IPS DF 6.9 (cell line): ENCODE measurements around the gene FMR1NB.

Experiments
- DNase-seq: peaks from one replicate; pipeline ENCODE4 v3.0.0-alpha.2; 2013; ENCODE audit warnings: low read depth, low spot score
- H3K27ac ChIP-seq: one replicate; pipeline ENCODE4 v1.5.1; 2013; ENCODE audit warnings: low read length, control low read depth
- H3K27me3 ChIP-seq: 2 replicates; pipeline ENCODE4 v1.6.1; 2013; ENCODE audit warnings: mild to moderate bottlenecking, low read length; ENCODE audit not compliant: control insufficient read depth, insufficient read depth
- H3K36me3 ChIP-seq: 2 replicates; pipeline ENCODE4 v1.6.1; 2013; ENCODE audit warnings: low read length; ENCODE audit not compliant: control insufficient read depth, insufficient read depth
- H3K4me1 ChIP-seq: 2 replicates; pipeline ENCODE4 v1.6.1; 2013; ENCODE audit warnings: low read length; ENCODE audit not compliant: control insufficient read depth, insufficient read depth
- H3K4me3 ChIP-seq: 2 replicates; pipeline ENCODE4 v1.5.1; 2013; ENCODE audit warnings: mild to moderate bottlenecking, low read length
- H3K9me3 ChIP-seq: 2 replicates; pipeline ENCODE4 v1.6.1; 2013; ENCODE audit warnings: low read length, inconsistent platforms; ENCODE audit not compliant: control insufficient read depth, insufficient read depth
- WGBS: extraction: QIAGEN DNeasy Blood & Tissue Kit; methylation state at CpG from one replicate; pipeline ENCODE4 v1.1.7; 2013; ENCODE audit warnings: mixed read lengths, missing lambda C conversion rate; ENCODE audit not compliant: insufficient read length, insufficient coverage; 5-methylcytosine and 5-hydroxymethylcytosine counted together

Gene FMR1NB

GRCh38 chrX:148069759-148070503 lies 88.8 kb downstream of the FMR1NB start:
- no peak for DNase-seq
- Histone ChIP-seq H3K4me3 (no peak overlapping the region), H3K4me1 (no peaks in the 10 kb centered on the region), H3K36me3 (no peaks in the 10 kb centered on the region), H3K27ac (no peak overlapping the region), H3K9me3 (no peaks in the 10 kb centered on the region), H3K27me3 (no peaks in the 10 kb centered on the region)
- no CpG with 5 or more reads among the region's 6 CpGs for WGBS

DNA sequence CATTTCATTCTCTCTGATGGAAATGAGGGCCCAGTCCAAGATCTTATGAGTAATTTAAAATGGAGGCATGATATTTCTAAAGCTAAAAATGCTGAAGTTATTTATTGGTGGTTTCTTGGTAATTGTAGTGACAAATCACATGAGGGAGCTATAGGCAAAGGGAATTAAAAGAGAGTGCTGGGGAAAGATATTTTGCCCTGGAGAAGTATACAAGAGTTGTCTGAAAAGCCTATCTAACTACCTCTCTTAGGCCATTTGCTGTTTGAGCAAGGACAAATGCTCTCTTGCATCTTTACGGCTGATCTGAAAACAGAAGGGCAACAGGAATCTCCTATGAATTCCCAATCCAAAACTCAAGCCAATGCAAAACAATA lies 89.4 kb downstream of the FMR1NB start:
- Histone ChIP-seq H3K9me3 (no peaks in the 10 kb centered on the region), H3K27me3 (no peaks in the 10 kb centered on the region), H3K27ac (no peak overlapping the region), H3K4me3 (no peak overlapping the region), H3K4me1 (no peaks in the 10 kb centered on the region), H3K36me3 (no peaks in the 10 kb centered on the region)
- WGBS: no CpG with 5 or more reads among the region's 1 CpG
- DNase-seq: no peak
